Jurkat, Clone E6-1 (cell line): ENCODE results near the gene PRKCA.
"Not testable (repeated sequence)": the region's sequence is repeated elsewhere in the genome, so short reads cannot be mapped to it uniquely, and the experiment has no call there.

Experiments used
- DNase-seq: peaks from one replicate; pipeline ENCODE4 v3.0.0-alpha.2; 2011; ENCODE audit warnings: low read depth, low spot score
- H3K4me3 ChIP-seq: 2 replicates; pipeline ENCODE4 v1.5.1; 2011; ENCODE audit warnings: mild to moderate bottlenecking, low read length, control low read depth, moderate library complexity

Gene PRKCA

GRCh38 chr17:66488864-66489263 lies 186.5 kb downstream of the PRKCA start:
- DNase-seq: no peak
- no peak overlapping the region for H3K4me3 ChIP-seq

GRCh38 chr17:66489576-66489975 lies 187.2 kb downstream of the PRKCA start:
- not testable (repeated sequence) for DNase-seq

GRCh38 chr17:66491213-66491612 lies 188.8 kb downstream of the PRKCA start:
- peak overlapping the region; percentile 22 for H3K4me3 ChIP-seq

More at GRCh38 chr17:66489576-66489975, 187.2 kb downstream of the PRKCA start:
- not testable (repeated sequence) for H3K4me3 ChIP-seq

GRCh38 chr17:66491665-66492064 lies 189.3 kb downstream of the PRKCA start:
- no peak for DNase-seq
- H3K4me3 ChIP-seq: peak overlapping the region; percentile 22

More at GRCh38 chr17:66491213-66491612, 188.8 kb downstream of the PRKCA start:
- peak; percentile 84 for DNase-seq

- H3K4me3 ChIP-seq: no peak overlapping the region
- DNase-seq: no peak
These were observed 189.7 kb downstream of the PRKCA start for GRCh38 chr17:66492080-66492479.

- no peak overlapping the region for H3K4me3 ChIP-seq
- no peak for DNase-seq
These were observed 190.2 kb downstream of the PRKCA start for GRCh38 chr17:66492561-66493005.

- H3K4me3 ChIP-seq: 0 out of 2 replicates have a peak overlapping the region, but pooled peaks have one; percentile 2
- no peak for DNase-seq
These were observed 191.0 kb downstream of the PRKCA start for GRCh38 chr17:66493283-66494019.

GRCh38 chr17:66494023-66494803 lies 191.8 kb downstream of the PRKCA start:
- DNase-seq: peak; percentile 63

GRCh38 chr17:66495035-66495434 lies 192.6 kb downstream of the PRKCA start:
- H3K4me3 ChIP-seq: no peak overlapping the region

More at GRCh38 chr17:66494023-66494803, 191.8 kb downstream of the PRKCA start:
- 0 out of 2 replicates have a peak overlapping the region, but pooled peaks have one; percentile 2 for H3K4me3 ChIP-seq

GRCh38 chr17:66496306-66496705 lies 193.9 kb downstream of the PRKCA start:
- no peak for DNase-seq
- no peak overlapping the region for H3K4me3 ChIP-seq

More at GRCh38 chr17:66495035-66495434, 192.6 kb downstream of the PRKCA start:
- DNase-seq: no peak

- no peak for DNase-seq
- no peak overlapping the region for H3K4me3 ChIP-seq
These were observed 196.2 kb downstream of the PRKCA start for GRCh38 chr17:66498580-66498979.

GRCh38 chr17:66506641-66507040 lies 204.2 kb downstream of the PRKCA start:
- H3K4me3 ChIP-seq: no peak overlapping the region
- no peak for DNase-seq

- no peak for DNase-seq
- H3K4me3 ChIP-seq: no peak overlapping the region
These were observed 204.9 kb downstream of the PRKCA start for GRCh38 chr17:66507103-66507923.

GRCh38 chr17:66507982-66508760 lies 205.8 kb downstream of the PRKCA start:
- no peak overlapping the region for H3K4me3 ChIP-seq
- no peak for DNase-seq

GRCh38 chr17:66508896-66509844 lies 206.8 kb downstream of the PRKCA start:
- H3K4me3 ChIP-seq: no peak overlapping the region
- no peak for DNase-seq

- no peak for DNase-seq
- no peak overlapping the region for H3K4me3 ChIP-seq
These were observed 207.5 kb downstream of the PRKCA start for GRCh38 chr17:66509926-66510325.

GRCh38 chr17:66511135-66511534 lies 208.7 kb downstream of the PRKCA start:
- no peak for DNase-seq
- no peak overlapping the region for H3K4me3 ChIP-seq
